HCT116 (cell line): ENCODE results near the gene RASSF3.

Experiments used
- CTCF ChIP-seq, 3 experiments: fragments of 200-600 bp in 1 of 3; sonication (generic) in 1 of 3; IDR thresholded peaks in 2 of 3; conservative IDR thresholded peaks in 1 of 3; 2 replicates each; pipeline ENCODE4 v1.5.1; 2012 to 2017; ENCODE audit warnings: low read depth in 2 of 3, low read length in 2 of 3, antibody characterized with exemption in 1 of 3, borderline replicate concordance in 1 of 3, control low read depth in 1 of 3, mild to moderate bottlenecking in 1 of 3, mixed read lengths in 1 of 3, mixed run types in 1 of 3, moderate library complexity in 1 of 3; ENCODE audit not compliant: insufficient read depth in 1 of 3
- EZH2 ChIP-seq: fragments of 200-600 bp; sonication (generic); IDR thresholded peaks from 2 replicates; pipeline ENCODE4 v1.6.1; 2017; ENCODE audit warnings: antibody characterized with exemption, mixed run types
- JUND ChIP-seq: IDR thresholded peaks from 2 replicates; pipeline ENCODE4 v1.6.1; 2012
- POLR2A ChIP-seq: IDR thresholded peaks from 2 replicates; pipeline ENCODE4 v1.7.0; 2011; ENCODE audit warnings: borderline replicate concordance; ENCODE audit not compliant: insufficient read depth, insufficient read length; ENCODE audit errors: extremely low read depth
- POLR2AphosphoS5 ChIP-seq: IDR thresholded peaks from 2 replicates; pipeline ENCODE4 v1.6.1; 2011; ENCODE audit warnings: mild to moderate bottlenecking, low read depth, low read length, moderate library complexity
- RAD21 ChIP-seq: IDR thresholded peaks from 2 replicates; pipeline ENCODE4 v1.6.1; 2012; ENCODE audit warnings: low read depth, mild to moderate bottlenecking
- REST ChIP-seq: IDR thresholded peaks from 2 replicates; pipeline ENCODE4 v1.6.1; 2012; ENCODE audit warnings: low read depth
- SIN3A ChIP-seq: IDR thresholded peaks from 2 replicates; pipeline ENCODE4 v1.6.1; 2012; ENCODE audit warnings: low read depth
- ZNF274 ChIP-seq: fragments of 200-500 bp; sonication (Bioruptor generic); IDR thresholded peaks from 2 replicates; pipeline ENCODE4 v1.6.1; 2014; ENCODE audit warnings: mild to moderate bottlenecking, low read depth, low read length, inconsistent platforms

GRCh38 chr12:64714551-64714968 is 104.3 kb downstream of the RASSF3 start:
- TF ChIP-seq SIN3A, result no peak
- no peak for TF ChIP-seq CTCF (IDR thresholded peaks at IDR 0.05 in 2 of 3, conservative IDR thresholded peaks at IDR 0.05 in 1 of 3; ENCODE audit: borderline replicate concordance in 1 of 3, insufficient read depth in 1 of 3, low read depth in 2 of 3, low read length in 2 of 3)
- no peak for TF ChIP-seq REST
- no peak for TF ChIP-seq POLR2AphosphoS5
- no peak for TF ChIP-seq POLR2A
- TF ChIP-seq ZNF274, result no peak
- no peak for TF ChIP-seq EZH2
- no peak for TF ChIP-seq RAD21
- TF ChIP-seq JUND, result no peak
